ENCODE measurements around the gene SSR1.

DNA sequence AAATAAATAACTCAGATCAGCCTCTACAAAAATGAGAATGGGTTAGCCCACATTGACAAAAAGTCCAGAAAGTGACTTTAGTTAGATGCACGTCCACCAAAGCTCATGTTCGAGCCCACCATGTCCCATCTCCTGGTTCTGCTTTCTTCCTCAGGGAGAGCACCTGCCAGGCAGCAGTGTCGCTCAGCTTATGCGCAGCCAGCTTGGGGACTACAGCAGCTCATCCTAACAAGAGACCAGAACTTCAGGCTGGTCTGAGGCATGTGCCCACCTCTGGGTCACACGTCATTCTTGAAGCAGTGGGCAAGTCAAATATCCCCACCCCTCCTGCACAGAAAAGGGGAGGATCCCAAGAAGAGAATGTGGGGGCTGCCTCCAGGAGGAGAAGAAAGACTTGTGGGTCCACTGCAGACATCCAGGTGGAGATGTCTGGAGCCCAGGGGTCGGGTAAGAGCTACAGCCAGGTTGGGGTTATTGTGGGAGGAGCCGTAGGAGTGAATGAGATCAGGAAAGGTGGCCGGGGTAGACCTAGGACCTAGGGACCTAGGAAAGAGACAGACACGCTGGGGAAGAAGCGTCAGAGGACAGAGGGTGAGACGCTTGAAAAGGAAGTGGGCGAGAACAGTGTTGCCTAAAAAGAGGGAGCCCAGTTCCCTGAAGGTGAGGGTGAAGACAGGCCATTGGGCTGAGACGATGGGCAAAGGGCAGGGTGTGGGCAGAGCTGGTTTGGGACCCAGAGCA, 52.5 kb downstream of the SSR1 start:
- TF ChIP-seq, protein P1, sequence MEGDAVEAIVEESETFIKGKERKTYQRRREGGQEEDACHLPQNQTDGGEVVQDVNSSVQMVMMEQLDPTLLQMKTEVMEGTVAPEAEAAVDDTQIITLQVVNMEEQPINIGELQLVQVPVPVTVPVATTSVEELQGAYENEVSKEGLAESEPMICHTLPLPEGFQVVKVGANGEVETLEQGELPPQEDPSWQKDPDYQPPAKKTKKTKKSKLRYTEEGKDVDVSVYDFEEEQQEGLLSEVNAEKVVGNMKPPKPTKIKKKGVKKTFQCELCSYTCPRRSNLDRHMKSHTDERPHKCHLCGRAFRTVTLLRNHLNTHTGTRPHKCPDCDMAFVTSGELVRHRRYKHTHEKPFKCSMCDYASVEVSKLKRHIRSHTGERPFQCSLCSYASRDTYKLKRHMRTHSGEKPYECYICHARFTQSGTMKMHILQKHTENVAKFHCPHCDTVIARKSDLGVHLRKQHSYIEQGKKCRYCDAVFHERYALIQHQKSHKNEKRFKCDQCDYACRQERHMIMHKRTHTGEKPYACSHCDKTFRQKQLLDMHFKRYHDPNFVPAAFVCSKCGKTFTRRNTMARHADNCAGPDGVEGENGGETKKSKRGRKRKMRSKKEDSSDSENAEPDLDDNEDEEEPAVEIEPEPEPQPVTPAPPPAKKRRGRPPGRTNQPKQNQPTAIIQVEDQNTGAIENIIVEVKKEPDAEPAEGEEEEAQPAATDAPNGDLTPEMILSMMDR (IDR thresholded peaks at IDR 0.05; ENCODE audit: low read length), result no peak
- no peak for TF ChIP-seq EZH2 (IDR thresholded peaks at IDR 0.05; ENCODE audit: borderline replicate concordance, low read length)

Measured in OCI-LY1 (cell line).